Measurements from ENCODE around the gene IL15RA. TPM values are rescaled to one million over a fixed set of nuclear protein-coding genes. Genes with fewer than 3 reads are reported as not detected.
A peak's percentile ranks its signal among the peaks of the same experiment; 100 is the strongest.
"Not testable (repeated sequence)": the region's sequence is repeated elsewhere in the genome, so short reads cannot be mapped to it uniquely, and the experiment has no call there.

Gene IL15RA
- polyA plus RNA-seq, 1 donor from 2014 or later = 6.4 TPM

DNA sequence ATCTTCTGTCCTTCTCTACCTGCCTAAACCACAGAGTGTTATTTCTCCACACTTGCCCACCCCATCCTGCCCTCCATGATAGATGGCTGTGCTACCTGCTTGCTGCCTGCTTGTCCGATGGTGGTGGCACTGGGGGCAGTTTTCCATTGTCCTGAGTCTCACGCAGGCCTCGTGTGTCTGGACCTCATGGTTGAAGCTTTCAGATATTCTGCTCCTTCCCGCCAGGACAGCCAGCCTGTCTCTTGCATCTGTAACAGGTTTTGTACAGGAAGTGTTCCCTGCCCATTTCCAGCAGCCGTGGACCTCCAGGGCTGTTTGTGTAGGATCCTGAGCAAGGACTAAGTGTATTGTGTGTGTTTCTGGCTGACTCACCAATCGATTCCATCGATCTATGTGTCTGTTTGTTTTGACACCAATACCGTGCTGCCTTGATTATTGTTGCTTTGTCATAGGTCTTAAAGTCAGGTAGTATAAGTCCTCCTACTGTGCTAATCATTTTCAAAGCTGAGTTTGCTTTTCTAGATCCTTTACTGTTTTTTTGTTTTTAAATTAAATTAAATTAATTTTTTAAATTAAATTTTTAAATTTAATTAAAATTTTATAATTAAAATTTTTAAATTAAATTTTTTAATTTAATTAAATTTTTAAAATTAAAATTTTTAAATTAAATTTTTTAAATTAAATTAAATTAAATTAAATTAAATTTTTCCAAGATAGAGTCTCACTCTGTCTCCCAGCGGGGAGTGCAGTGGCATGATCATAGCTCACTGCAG, 8.5 kb downstream of the IL15RA start:
- H3K27me3 Mint-ChIP-seq = no peaks in the 10 kb centered on the region
- H3K4me3 Mint-ChIP-seq = no peak overlapping the region
- peaks cover 28 to 34% (median 33%) of the 10 kb centered on the region in 3 donors for H3K4me1 Mint-ChIP-seq
- H3K27ac Mint-ChIP-seq = peak overlapping the region in 1 of 3 donors; percentile 46
- no peaks in the 10 kb centered on the region for H3K9me3 Mint-ChIP-seq
- no peaks in the 10 kb centered on the region for H3K36me3 Mint-ChIP-seq

DNA sequence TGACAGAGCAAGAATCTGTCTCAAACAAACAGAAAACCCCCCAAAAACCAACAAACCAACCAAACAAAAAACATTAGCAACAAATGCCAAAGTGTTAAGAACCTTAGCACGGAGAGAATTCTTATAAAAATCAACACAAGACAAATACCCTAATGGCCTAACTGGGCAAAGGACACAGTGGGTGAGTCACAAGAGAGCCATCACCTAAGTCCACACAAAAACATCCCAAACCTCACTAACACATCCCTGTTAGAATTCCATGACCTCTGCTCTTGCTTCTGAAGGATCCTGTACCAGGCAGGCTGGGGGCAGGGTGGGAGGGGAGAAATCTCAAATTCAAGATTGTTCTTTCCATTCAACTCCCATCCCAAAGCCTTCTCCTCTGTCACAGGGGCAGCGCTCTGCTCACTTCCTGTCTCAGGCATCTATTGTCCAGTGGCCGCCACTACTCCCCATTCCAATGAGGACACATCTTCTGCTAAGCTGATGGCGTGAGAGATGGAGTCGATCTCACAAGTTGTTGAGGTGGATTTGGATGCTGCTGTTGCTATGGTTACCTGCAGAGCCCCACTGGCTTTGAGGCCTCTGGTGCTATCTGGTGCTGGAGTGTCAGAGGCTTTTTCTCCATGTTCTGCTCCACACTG, 9.2 kb downstream of the IL15RA start:
- Mint-ChIP-seq H3K4me1 (peaks cover 26 to 28% (median 27%) of the 10 kb centered on the region in 3 donors), H3K27ac (peak overlapping the region in 1 of 3 donors; percentile 46), H3K27me3 (no peaks in the 10 kb centered on the region), H3K36me3 (no peaks in the 10 kb centered on the region), H3K9me3 (no peaks in the 10 kb centered on the region), H3K4me3 (no peak overlapping the region)

- H3K9me3 Mint-ChIP-seq = no peaks in the 10 kb centered on the region
- no peaks in the 10 kb centered on the region for H3K27me3 Mint-ChIP-seq
- H3K4me3 Mint-ChIP-seq = no peak overlapping the region
- H3K36me3 Mint-ChIP-seq = no peaks in the 10 kb centered on the region
- no peak overlapping the region for H3K27ac Mint-ChIP-seq
- peaks cover 4 to 6% (median 5%) of the 10 kb centered on the region in 3 donors for H3K4me1 Mint-ChIP-seq
Measured at GRCh38 chr10:5965266-5965665, 12.1 kb downstream of the IL15RA start.

DNA sequence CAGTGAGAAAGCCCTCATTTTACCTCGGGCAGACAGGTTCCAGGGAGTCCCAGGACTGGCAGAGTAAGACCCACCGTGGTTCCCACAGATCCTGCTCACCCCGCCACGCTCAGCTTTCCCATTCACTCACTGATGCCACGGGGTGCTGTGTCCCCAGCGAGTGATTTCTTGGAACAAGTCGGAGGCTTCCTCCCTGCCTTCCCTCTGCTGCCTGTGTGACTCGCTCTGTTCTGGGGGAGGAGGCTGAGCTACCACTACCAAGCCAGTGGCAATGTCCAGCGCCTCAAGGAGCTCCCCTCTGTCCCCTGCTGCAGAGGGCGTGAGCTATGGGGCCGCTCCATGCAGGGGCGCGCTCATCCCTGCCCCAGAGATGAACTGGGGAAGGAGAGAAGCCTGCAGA, 12.6 kb downstream of the IL15RA start:
- Mint-ChIP-seq H3K9me3 (no peaks in the 10 kb centered on the region), H3K36me3 (peaks cover under 1% of the 10 kb centered on the region), H3K27me3 (no peaks in the 10 kb centered on the region), H3K27ac (no peak overlapping the region), H3K4me1 (peaks cover 0 to 2% (median 0%) of the 10 kb centered on the region in 3 donors), H3K4me3 (no peak overlapping the region)

DNA sequence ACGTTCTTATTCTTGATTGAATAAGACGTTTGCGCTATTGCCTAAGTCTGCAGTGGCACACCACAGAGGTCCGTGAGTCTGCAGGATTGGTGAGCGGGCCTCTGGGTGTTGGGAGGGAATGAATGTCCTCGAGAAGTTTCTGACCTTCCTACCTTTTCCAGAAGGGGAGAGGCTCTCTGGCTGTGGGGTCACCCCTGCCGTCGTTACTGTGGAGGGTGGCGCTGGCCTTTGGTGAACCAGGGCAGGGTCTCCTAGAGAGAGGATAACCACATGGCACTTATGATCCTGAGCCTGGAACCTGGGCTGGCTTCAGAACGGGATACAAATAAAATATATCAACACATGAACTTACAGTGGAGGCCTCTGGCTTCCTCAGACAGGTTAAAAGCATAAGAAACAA, 13.8 kb downstream of the IL15RA start:
- Mint-ChIP-seq H3K4me3 (no peak overlapping the region), H3K27me3 (no peaks in the 10 kb centered on the region), H3K36me3 (peaks cover 3% of the 10 kb centered on the region), H3K27ac (no peak overlapping the region), H3K9me3 (no peaks in the 10 kb centered on the region), H3K4me1 (peaks cover 0 to 2% (median 0%) of the 10 kb centered on the region in 3 donors)

- Mint-ChIP-seq H3K4me1 (peaks cover 0 to 1% (median 0%) of the 10 kb centered on the region in 3 donors), H3K27ac (no peak overlapping the region), H3K36me3 (peaks cover 3% of the 10 kb centered on the region), H3K27me3 (no peaks in the 10 kb centered on the region), H3K9me3 (no peaks in the 10 kb centered on the region), H3K4me3 (no peak overlapping the region)
Measured at GRCh38 chr10:5963071-5963470, 14.3 kb downstream of the IL15RA start.

DNA sequence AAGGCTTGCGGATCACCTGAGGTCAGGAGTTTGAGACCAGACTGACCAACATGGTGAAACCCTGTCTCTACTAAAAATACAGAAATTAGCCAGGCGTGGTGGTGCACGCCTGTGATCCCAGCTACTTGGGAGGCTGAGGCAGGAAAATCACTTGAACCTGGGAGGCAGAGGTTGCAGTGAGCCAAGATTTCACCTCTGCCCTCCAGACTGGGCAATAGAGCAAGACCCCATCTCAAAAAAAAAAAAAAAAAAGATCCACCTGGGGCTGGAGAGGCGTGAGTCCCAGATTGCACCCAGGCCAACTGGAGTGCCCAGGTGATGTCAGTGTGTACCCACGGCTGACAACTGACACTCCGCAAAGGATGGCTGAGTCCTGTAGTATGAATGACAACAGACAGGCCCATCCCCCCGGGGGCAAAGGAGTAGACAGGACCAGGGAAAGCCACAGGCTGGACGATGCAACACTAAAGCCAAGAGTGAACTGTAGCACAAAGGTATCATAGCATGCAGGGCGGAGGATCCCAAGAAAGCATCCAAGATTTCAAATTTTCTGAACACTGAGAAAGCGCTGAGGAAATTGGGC, 14.9 kb downstream of the IL15RA start:
- H3K4me1 Mint-ChIP-seq, H3K27ac Mint-ChIP-seq, H3K9me3 Mint-ChIP-seq, H3K36me3 Mint-ChIP-seq, H3K27me3 Mint-ChIP-seq, H3K4me3 Mint-ChIP-seq: not testable (repeated sequence)

DNA sequence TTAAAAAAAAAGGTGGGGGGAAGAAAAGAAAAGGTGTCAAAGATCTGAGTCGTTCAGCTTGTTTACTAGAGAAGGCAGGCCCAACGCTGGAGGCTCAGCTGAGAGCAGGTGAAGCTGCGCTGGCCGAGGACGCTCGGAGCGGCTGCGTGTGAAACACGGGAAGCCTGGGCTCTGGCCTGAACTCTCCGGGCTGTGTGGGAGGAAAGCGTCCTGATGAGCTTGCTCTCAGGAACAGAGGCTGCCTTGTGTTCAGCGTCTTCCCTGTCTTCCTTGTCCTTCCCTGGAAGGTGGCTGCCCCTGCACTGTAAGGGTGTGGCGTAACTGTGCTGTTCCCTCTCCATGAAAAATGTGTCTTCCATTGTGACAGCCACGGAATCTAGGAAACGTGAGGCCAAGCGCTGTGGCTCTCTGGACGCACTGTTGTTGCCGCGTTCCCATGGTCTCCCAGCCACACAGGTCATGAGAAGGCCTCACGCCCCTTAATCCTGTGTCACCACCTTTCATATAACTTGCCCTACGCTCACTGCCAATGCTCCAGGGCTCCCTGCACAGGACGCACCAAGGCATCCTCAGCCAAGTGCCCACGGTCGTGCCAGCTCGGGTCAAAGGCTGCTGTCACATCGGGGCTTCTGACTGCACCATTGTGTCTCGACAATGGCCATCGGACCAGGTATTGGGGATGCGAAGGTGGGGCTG, 15.8 kb downstream of the IL15RA start:
- Mint-ChIP-seq H3K27me3 (no peaks in the 10 kb centered on the region), H3K36me3 (peaks cover 3% of the 10 kb centered on the region), H3K4me3 (no peak overlapping the region), H3K27ac (no peak overlapping the region), H3K4me1 (no peaks in the 10 kb centered on the region), H3K9me3 (no peaks in the 10 kb centered on the region)

DNA sequence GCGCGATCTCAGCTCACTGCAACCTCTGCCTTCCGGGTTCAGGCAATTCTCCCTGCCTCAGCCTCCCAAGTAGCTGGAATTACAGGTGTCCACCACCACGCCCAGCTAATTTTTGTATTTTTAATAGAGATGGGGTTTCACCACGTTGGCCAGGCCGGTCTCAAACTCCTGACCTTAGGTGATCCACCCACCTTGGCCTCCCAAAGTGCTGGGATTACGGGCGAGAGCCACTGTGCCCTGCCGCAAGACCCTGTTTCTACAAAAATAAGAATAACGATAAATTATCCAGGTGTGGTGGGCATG, 16.4 kb downstream of the IL15RA start:
- H3K4me1 Mint-ChIP-seq, H3K4me3 Mint-ChIP-seq, H3K27me3 Mint-ChIP-seq, H3K36me3 Mint-ChIP-seq, H3K9me3 Mint-ChIP-seq, H3K27ac Mint-ChIP-seq: not testable (repeated sequence)

GRCh38 chr10:5960070-5960972, 17.0 kb downstream of the IL15RA start:
- H3K27ac Mint-ChIP-seq = no peak overlapping the region
- no peaks in the 10 kb centered on the region for H3K9me3 Mint-ChIP-seq
- H3K4me1 Mint-ChIP-seq = no peaks in the 10 kb centered on the region
- peaks cover 3% of the 10 kb centered on the region for H3K36me3 Mint-ChIP-seq
- no peaks in the 10 kb centered on the region for H3K27me3 Mint-ChIP-seq
- no peak overlapping the region for H3K4me3 Mint-ChIP-seq

GRCh38 chr10:5959581-5960069, 17.7 kb downstream of the IL15RA start:
- no peaks in the 10 kb centered on the region for H3K9me3 Mint-ChIP-seq
- H3K4me3 Mint-ChIP-seq = no peak overlapping the region
- no peaks in the 10 kb centered on the region for H3K4me1 Mint-ChIP-seq
- no peaks in the 10 kb centered on the region for H3K27me3 Mint-ChIP-seq
- peaks cover 3% of the 10 kb centered on the region for H3K36me3 Mint-ChIP-seq
- H3K27ac Mint-ChIP-seq = no peak overlapping the region

GRCh38 chr10:5959142-5959541, 18.2 kb downstream of the IL15RA start:
- H3K36me3 Mint-ChIP-seq = peaks cover 3% of the 10 kb centered on the region
- H3K27ac Mint-ChIP-seq = no peak overlapping the region
- no peaks in the 10 kb centered on the region for H3K27me3 Mint-ChIP-seq
- no peak overlapping the region for H3K4me3 Mint-ChIP-seq
- H3K9me3 Mint-ChIP-seq = no peaks in the 10 kb centered on the region
- no peaks in the 10 kb centered on the region for H3K4me1 Mint-ChIP-seq

GRCh38 chr10:5958675-5959074, 18.7 kb downstream of the IL15RA start:
- Mint-ChIP-seq H3K27me3 (no peaks in the 10 kb centered on the region), H3K27ac (no peak overlapping the region), H3K4me1 (no peaks in the 10 kb centered on the region), H3K9me3 (no peaks in the 10 kb centered on the region), H3K36me3 (peaks cover 5% of the 10 kb centered on the region), H3K4me3 (no peak overlapping the region)

DNA sequence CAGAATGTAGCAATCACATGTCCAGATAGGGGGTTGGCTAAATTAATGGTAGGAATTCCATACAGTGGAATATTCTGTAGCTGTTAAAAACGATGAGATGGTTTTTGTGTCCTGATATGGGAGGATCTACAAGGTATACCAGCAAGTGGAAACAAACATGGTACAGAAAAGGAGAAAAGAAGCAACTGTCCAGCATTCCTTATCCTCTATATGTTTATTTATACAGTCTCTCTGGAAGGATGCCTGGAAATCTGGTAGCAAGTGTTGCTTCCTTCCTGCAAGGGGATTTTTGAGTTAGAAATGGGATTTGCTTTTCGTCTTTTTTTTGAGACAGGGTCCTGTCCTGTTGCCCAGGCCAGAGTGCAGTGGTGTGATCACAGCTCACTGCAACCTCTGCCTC, 19.3 kb downstream of the IL15RA start:
- peaks cover 5% of the 10 kb centered on the region for H3K36me3 Mint-ChIP-seq
- H3K4me1 Mint-ChIP-seq = no peaks in the 10 kb centered on the region
- no peak overlapping the region for H3K27ac Mint-ChIP-seq
- H3K27me3 Mint-ChIP-seq = no peaks in the 10 kb centered on the region
- H3K9me3 Mint-ChIP-seq = no peaks in the 10 kb centered on the region
- no peak overlapping the region for H3K4me3 Mint-ChIP-seq
